ENCODE data around the gene NCAM1.

GRCh38 chr11:112972399-112973145 is 11.4 kb downstream of the NCAM1 start:
- TF ChIP-seq CTCF (IDR thresholded peaks at IDR 0.05 in 4 of 5, conservative IDR thresholded peaks at IDR 0.05 in 1 of 5) (no peak), POLR2A (IDR thresholded peaks at IDR 0.05) (no peak)

Data from gastrocnemius medialis (tissue), 4 donors.